Neural progenitor cell (in vitro differentiated cells): ENCODE results near the gene CD300A. TPM values are rescaled to one million over a fixed set of nuclear protein-coding genes. Genes with fewer than 3 reads are reported as not detected.

Experiments
- DNase-seq: peaks from one replicate; pipeline ENCODE4 v3.0.0-alpha.2; 2016; ENCODE audit warnings: low spot score
- H2AFZ ChIP-seq: fragments of 200-600 bp; sonication (generic); replicated peaks from 2 replicates; pipeline ENCODE4 v1.6.1; 2016; ENCODE audit warnings: antibody characterized with exemption
- H3F3A ChIP-seq: fragments of 200-600 bp; sonication (generic); 2 replicates; pipeline ENCODE4 v1.6.1; 2016; ENCODE audit warnings: antibody characterized with exemption, low read depth
- H3K27ac ChIP-seq: fragments of 200-600 bp; sonication (generic); 2 replicates; pipeline ENCODE4 v1.5.1; 2016; ENCODE audit warnings: mild to moderate bottlenecking
- H3K27me3 ChIP-seq: fragments of 200-600 bp; sonication (generic); 2 replicates; pipeline ENCODE4 v1.6.1; 2016; ENCODE audit warnings: mild to moderate bottlenecking, moderate library complexity
- H3K36me3 ChIP-seq: fragments of 200-600 bp; sonication (generic); 2 replicates; pipeline ENCODE4 v1.5.1; 2016
- H3K4me1 ChIP-seq: fragments of 200-600 bp; sonication (generic); 2 replicates; pipeline ENCODE4 v1.6.1; 2016; ENCODE audit warnings: mixed run types
- H3K4me2 ChIP-seq: fragments of 200-600 bp; sonication (generic); 2 replicates; pipeline ENCODE4 v1.6.1; 2016
- H3K4me3 ChIP-seq: fragments of 200-600 bp; sonication (generic); 2 replicates; pipeline ENCODE4 v1.5.1; 2016
- H3K79me2 ChIP-seq: fragments of 200-600 bp; sonication (generic); 2 replicates; pipeline ENCODE4 v1.6.1; 2016; ENCODE audit warnings: low read depth
- H3K9ac ChIP-seq: fragments of 200-600 bp; sonication (generic); 2 replicates; pipeline ENCODE4 v1.6.1; 2016
- H3K9me3 ChIP-seq: fragments of 200-600 bp; sonication (generic); 2 replicates; pipeline ENCODE4 v1.5.1; 2016; ENCODE audit warnings: low read depth
- H4K20me1 ChIP-seq: fragments of 200-600 bp; sonication (generic); 2 replicates; pipeline ENCODE4 v1.6.1; 2016; ENCODE audit warnings: low read depth
- H3K27ac Mint-ChIP-seq: 3 replicates; pipeline ENCODE4 v1.8.0; 2021; ENCODE audit warnings: mixed read lengths
- H3K27me3 Mint-ChIP-seq: 2 replicates; pipeline ENCODE4 v1.8.0; 2022; ENCODE audit warnings: low read depth, mild to moderate bottlenecking, inconsistent platforms, moderate library complexity, mixed read lengths; ENCODE audit not compliant: insufficient read depth
- H3K36me3 Mint-ChIP-seq: 3 replicates; pipeline ENCODE4 v1.8.0; 2021; ENCODE audit warnings: mixed read lengths
- H3K4me1 Mint-ChIP-seq: 3 replicates; pipeline ENCODE4 v1.8.0; 2021; ENCODE audit warnings: mixed read lengths
- H3K4me3 Mint-ChIP-seq: 3 replicates; pipeline ENCODE4 v1.8.0; 2021; ENCODE audit warnings: mild to moderate bottlenecking, moderate library complexity, mixed read lengths
- H3K9me3 Mint-ChIP-seq: 3 replicates; pipeline ENCODE4 v1.8.0; 2020; ENCODE audit warnings: mixed read lengths
- EZH2 ChIP-seq: fragments of 200-600 bp; sonication (generic); IDR thresholded peaks from 2 replicates; pipeline ENCODE4 v1.6.1; 2017; ENCODE audit warnings: antibody characterized with exemption, mild to moderate bottlenecking, moderate library complexity
- EZH2phosphoT487 ChIP-seq: fragments of 200-600 bp; sonication (generic); IDR thresholded peaks from 2 replicates; pipeline ENCODE4 v1.6.1; 2017; ENCODE audit warnings: antibody characterized with exemption
- total RNA-seq: library from RNA; depleted of rRNA; stranded (reverse); fragments of >200 nt; gene quantifications from 2 replicates; pipeline ENCODE4 v1.2.3, GENCODE V29; 2015; ENCODE audit warnings: low replicate concordance
- TF ChIP-seq, protein P1 (sequence below): fragments of 200-600 bp; sonication (generic); IDR thresholded peaks from 2 replicates; pipeline ENCODE4 v1.5.1; 2017; ENCODE audit warnings: antibody characterized with exemption, mild to moderate bottlenecking

The CD300A gene
- total RNA-seq, 1 donor from 2014 or later, result not detected

GRCh38 chr17:74490716-74491115 is 24.3 kb downstream of the CD300A start:
- H3K79me2 ChIP-seq, result no peaks in the 10 kb centered on the region
- no peaks in the 10 kb centered on the region for H3K9me3 ChIP-seq
- H3K4me3 Mint-ChIP-seq, result no peak overlapping the region
- H3K27ac Mint-ChIP-seq, result no peak overlapping the region
- H3F3A ChIP-seq, result no peaks in the 10 kb centered on the region
- peaks cover 11% of the 10 kb centered on the region for H3K9me3 Mint-ChIP-seq
- H3K36me3 Mint-ChIP-seq, result no peaks in the 10 kb centered on the region
- H3K4me3 ChIP-seq, result no peak overlapping the region
- no peak overlapping the region for H3K4me2 ChIP-seq
- H3K27me3 ChIP-seq, result no peaks in the 10 kb centered on the region
- no peak overlapping the region for H3K27ac ChIP-seq
- no peak overlapping the region for H2AFZ ChIP-seq
- H3K36me3 ChIP-seq, result no peaks in the 10 kb centered on the region
- no peak overlapping the region for H3K9ac ChIP-seq
- H3K27me3 Mint-ChIP-seq, result peaks cover 3% of the 10 kb centered on the region
- no peaks in the 10 kb centered on the region for H4K20me1 ChIP-seq
- H3K4me1 Mint-ChIP-seq, result peaks cover 3% of the 10 kb centered on the region
- DNase-seq, result no peak
- no peak for TF ChIP-seq EZH2phosphoT487
- TF ChIP-seq, protein P1, sequence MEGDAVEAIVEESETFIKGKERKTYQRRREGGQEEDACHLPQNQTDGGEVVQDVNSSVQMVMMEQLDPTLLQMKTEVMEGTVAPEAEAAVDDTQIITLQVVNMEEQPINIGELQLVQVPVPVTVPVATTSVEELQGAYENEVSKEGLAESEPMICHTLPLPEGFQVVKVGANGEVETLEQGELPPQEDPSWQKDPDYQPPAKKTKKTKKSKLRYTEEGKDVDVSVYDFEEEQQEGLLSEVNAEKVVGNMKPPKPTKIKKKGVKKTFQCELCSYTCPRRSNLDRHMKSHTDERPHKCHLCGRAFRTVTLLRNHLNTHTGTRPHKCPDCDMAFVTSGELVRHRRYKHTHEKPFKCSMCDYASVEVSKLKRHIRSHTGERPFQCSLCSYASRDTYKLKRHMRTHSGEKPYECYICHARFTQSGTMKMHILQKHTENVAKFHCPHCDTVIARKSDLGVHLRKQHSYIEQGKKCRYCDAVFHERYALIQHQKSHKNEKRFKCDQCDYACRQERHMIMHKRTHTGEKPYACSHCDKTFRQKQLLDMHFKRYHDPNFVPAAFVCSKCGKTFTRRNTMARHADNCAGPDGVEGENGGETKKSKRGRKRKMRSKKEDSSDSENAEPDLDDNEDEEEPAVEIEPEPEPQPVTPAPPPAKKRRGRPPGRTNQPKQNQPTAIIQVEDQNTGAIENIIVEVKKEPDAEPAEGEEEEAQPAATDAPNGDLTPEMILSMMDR, result no peak
- TF ChIP-seq EZH2, result no peak
- no peaks in the 10 kb centered on the region for H3K4me1 ChIP-seq

- Histone ChIP-seq H3K4me1 (no peaks in the 10 kb centered on the region), H3K27ac (no peak overlapping the region), H3K4me2 (no peak overlapping the region), H3K27me3 (no peaks in the 10 kb centered on the region), H3K36me3 (no peaks in the 10 kb centered on the region), H2AFZ (no peak overlapping the region), H3K9me3 (no peaks in the 10 kb centered on the region), H3K4me3 (no peak overlapping the region), H4K20me1 (no peaks in the 10 kb centered on the region), H3K9ac (no peak overlapping the region), H3K79me2 (no peaks in the 10 kb centered on the region), H3F3A (no peaks in the 10 kb centered on the region)
- Mint-ChIP-seq H3K27ac (no peak overlapping the region), H3K4me3 (no peak overlapping the region), H3K36me3 (no peaks in the 10 kb centered on the region), H3K9me3 (peaks cover 11% of the 10 kb centered on the region), H3K27me3 (peaks cover 3% of the 10 kb centered on the region), H3K4me1 (peaks cover 3% of the 10 kb centered on the region)
- TF ChIP-seq EZH2phosphoT487 (no peak), EZH2 (no peak)
- TF ChIP-seq, protein P1, result no peak
- no peak for DNase-seq
Observed at GRCh38 chr17:74491626-74492025, 25.2 kb downstream of the CD300A start.

GRCh38 chr17:74493331-74493833 is 26.9 kb downstream of the CD300A start:
- Mint-ChIP-seq H3K27ac (no peak overlapping the region), H3K4me1 (peaks cover 3% of the 10 kb centered on the region)

More at GRCh38 chr17:74493331-74493833, 26.9 kb downstream of the CD300A start:
- no peaks in the 10 kb centered on the region for H3K79me2 ChIP-seq
- DNase-seq, result peak; percentile 87
- H3K9me3 ChIP-seq, result no peaks in the 10 kb centered on the region
- H3K4me2 ChIP-seq, result no peak overlapping the region
- no peaks in the 10 kb centered on the region for H3K36me3 ChIP-seq
- Mint-ChIP-seq H3K27me3 (peaks cover 3% of the 10 kb centered on the region), H3K4me3 (no peak overlapping the region), H3K36me3 (no peaks in the 10 kb centered on the region), H3K9me3 (peaks cover 4% of the 10 kb centered on the region)
- no peaks in the 10 kb centered on the region for H4K20me1 ChIP-seq
- H3K27ac ChIP-seq, result no peak overlapping the region
- H3K4me1 ChIP-seq, result no peaks in the 10 kb centered on the region
- no peak overlapping the region for H3K4me3 ChIP-seq
- TF ChIP-seq, protein P1, result peak; percentile 90
- TF ChIP-seq EZH2, result no peak
- no peaks in the 10 kb centered on the region for H3F3A ChIP-seq
- no peaks in the 10 kb centered on the region for H3K27me3 ChIP-seq
- H3K9ac ChIP-seq, result no peak overlapping the region
- no peak overlapping the region for H2AFZ ChIP-seq
